B cell (primary cell): ENCODE measurements around the gene MPP4. TPM values are rescaled to one million over a fixed set of nuclear protein-coding genes. Genes with fewer than 3 reads are reported as not detected.

Source experiments
- ATAC-seq: fragments of 200-7000 bp; cut with Tn5 transposase; one replicate; pipeline ENCODE4 v1.10.0; 2021; ENCODE audit warnings: low read depth, mild to moderate bottlenecking, moderate number of reproducible peaks, moderate library complexity
- CTCF ChIA-PET: fragments of 350-600 bp; sonication (Branson Sonifier 250); formaldehyde crosslinking; loops from one replicate; lab custom pipeline; 2021; ENCODE audit warnings: antibody characterized with exemption, inconsistent platforms; lab: Charles Lee
- POLR2A ChIA-PET: fragments of 350-600 bp; sonication (Branson Sonifier 250); formaldehyde crosslinking; loops from one replicate; lab custom pipeline; 2021; ENCODE audit warnings: antibody characterized with exemption; lab: Charles Lee
- DNase-seq: peaks from one replicate; pipeline ENCODE4 v3.0.0; 2013
- H2AFZ ChIP-seq: 2 replicates; pipeline ENCODE4 v1.6.1; 2012; ENCODE audit warnings: mild to moderate bottlenecking, low read depth, low read length; ENCODE audit not compliant: insufficient read depth, poor library complexity, severe bottlenecking
- H3K27ac ChIP-seq, 2 donors: 1 replicate in 1 of 2; 2 replicates in 1 of 2; pipeline ENCODE4 v1.5.1; 2012 to 2013; ENCODE audit warnings: low read length in 2 of 2, mild to moderate bottlenecking in 2 of 2, moderate library complexity in 1 of 2
- H3K27me3 ChIP-seq, 4 experiments: fragments of 200-600 bp in 1 of 4; sonication (generic) in 1 of 4; replicated peaks in 1 of 4; 1 replicate in 2 of 4; 2 replicates in 2 of 4; pipeline versions ENCODE4 v1.6.1 to v1.7.0; 2013 to 2016; ENCODE audit warnings: low read length in 3 of 4, mild to moderate bottlenecking in 2 of 4, mixed read lengths in 1 of 4, moderate library complexity in 1 of 4; ENCODE audit not compliant: insufficient read depth in 4 of 4, control insufficient read depth in 3 of 4; ENCODE audit errors: control extremely low read depth in 1 of 4
- H3K36me3 ChIP-seq, 2 experiments: replicated peaks in 1 of 2; 1 replicate in 1 of 2; 2 replicates in 1 of 2; pipeline versions ENCODE4 v1.6.1 to v1.7.1; 2013; ENCODE audit warnings: low read length in 1 of 2; ENCODE audit not compliant: insufficient read depth in 2 of 2, control insufficient read depth in 1 of 2; ENCODE audit errors: control extremely low read depth in 1 of 2, extremely low read depth in 1 of 2
- H3K4me1 ChIP-seq, 2 donors: fragments of 200-600 bp in 1 of 2; sonication (generic) in 1 of 2; 1 replicate in 1 of 2; 2 replicates in 1 of 2; pipeline versions ENCODE4 v1.5.1 to v1.6.1; 2013 to 2017; ENCODE audit warnings: low read length in 2 of 2; ENCODE audit not compliant: control insufficient read depth in 2 of 2, insufficient read depth in 2 of 2
- H3K4me2 ChIP-seq: replicated peaks from 2 replicates; pipeline ENCODE3; 2012; ENCODE audit warnings: mild to moderate bottlenecking, low read depth, low read length; ENCODE audit not compliant: poor library complexity, severe bottlenecking
- H3K4me3 ChIP-seq, 5 experiments: fragments of 200-600 bp in 1 of 5; sonication (generic) in 1 of 5; 1 replicate in 3 of 5; 2 replicates in 2 of 5; pipeline versions ENCODE4 v1.5.1 to v1.7.0; 2011 to 2016; ENCODE audit warnings: low read length in 4 of 5, mild to moderate bottlenecking in 4 of 5, low read depth in 2 of 5, control low read depth in 1 of 5, moderate library complexity in 1 of 5; ENCODE audit not compliant: insufficient read depth in 1 of 5; ENCODE audit errors: control extremely low read depth in 1 of 5, extremely low read depth in 1 of 5
- H3K79me2 ChIP-seq: fragments of 200-600 bp; sonication (generic); one replicate; pipeline ENCODE4 v1.6.0; 2016; ENCODE audit warnings: low read length; ENCODE audit not compliant: control insufficient read depth, insufficient read depth
- H3K9ac ChIP-seq: fragments of 200-600 bp; sonication (generic); 2 replicates; pipeline ENCODE4 v1.6.1; 2017; ENCODE audit warnings: mild to moderate bottlenecking, low read length, moderate library complexity
- H3K9me3 ChIP-seq, 3 donors: one replicate each; pipeline versions ENCODE4 v1.6.1 to v1.7.1; 2013; ENCODE audit warnings: low read length in 2 of 3; ENCODE audit not compliant: control insufficient read depth in 2 of 3, insufficient read depth in 1 of 3; ENCODE audit errors: control extremely low read depth in 1 of 3
- H4K20me1 ChIP-seq: 2 replicates; pipeline ENCODE4 v1.6.0; 2012; ENCODE audit warnings: mild to moderate bottlenecking, low read length; ENCODE audit not compliant: insufficient read depth, control insufficient read depth, poor library complexity, severe bottlenecking
- H3K27ac Mint-ChIP-seq: one replicate; pipeline ENCODE4 v1.8.0; 2021; ENCODE audit warnings: mixed read lengths
- H3K27me3 Mint-ChIP-seq: one replicate; pipeline ENCODE4 v1.8.0; 2021; ENCODE audit warnings: mixed read lengths
- H3K4me1 Mint-ChIP-seq: one replicate; pipeline ENCODE4 v1.8.0; 2021; ENCODE audit warnings: mixed read lengths
- H3K4me3 Mint-ChIP-seq: one replicate; pipeline ENCODE4 v1.8.0; 2021; ENCODE audit warnings: mixed read lengths
- H3K9me3 Mint-ChIP-seq: one replicate; pipeline ENCODE4 v1.8.0; 2022; ENCODE audit warnings: mixed read lengths; ENCODE audit not compliant: insufficient read depth
- CTCF ChIP-seq: fragments of 200-600 bp; IDR thresholded peaks from one replicate; pipeline ENCODE4 v1.8.0; 2022; ENCODE audit warnings: antibody characterized with exemption, mild to moderate bottlenecking
- EZH2 ChIP-seq: IDR thresholded peaks from 2 replicates; pipeline ENCODE4 v1.6.1; 2012; ENCODE audit warnings: borderline replicate concordance, low read depth, mild to moderate bottlenecking, moderate library complexity, low read length; ENCODE audit not compliant: insufficient read depth, poor library complexity, severe bottlenecking
- WGBS: methylation state at CpG from one replicate; pipeline ENCODE4 v1.1.5; 2013; ENCODE audit warnings: missing lambda C conversion rate; ENCODE audit not compliant: insufficient coverage; 5-methylcytosine and 5-hydroxymethylcytosine counted together
- intact Hi-C: fragments of 100-400 bp; cut with micrococcal nuclease; formaldehyde crosslinking; loops from one replicate; pipeline ENCODE4 v1.10.0; 2022
- polyA plus RNA-seq: library from polyadenylated mRNA; depleted of rRNA; stranded (reverse); fragments of >200 nt; gene quantifications from 2 replicates; pipeline ENCODE4 v1.2.3, GENCODE V29; 2012
- total RNA-seq, 2 donors: library from RNA; stranded (reverse); fragments of 120-200 nt in 1 of 2; gene quantifications; 1 replicate in 1 of 2; 2 replicates in 1 of 2; pipeline versions ENCODE4 v1.2.3 to v1.2.4, GENCODE V29; 2013 to 2022

Gene MPP4
- total and polyA plus RNA-seq, 2 donors (not counting 1 experiment from before 2014, with no cell fraction given), result not detected

GRCh38 chr2:201664334-201664733 lies 34.1 kb downstream of the MPP4 start:
- H4K20me1 ChIP-seq, result no peaks in the 10 kb centered on the region
- no peaks in the 10 kb centered on the region for H3K4me1 Mint-ChIP-seq
- H3K9ac ChIP-seq, result no peak overlapping the region
- no peaks in the 10 kb centered on the region for H3K27me3 ChIP-seq
- no peak overlapping the region for H3K27ac Mint-ChIP-seq
- no peaks in the 10 kb centered on the region for H3K36me3 ChIP-seq
- H3K4me2 ChIP-seq, result no peak overlapping the region
- no peaks in the 10 kb centered on the region for H3K9me3 ChIP-seq
- ATAC-seq, result no peak
- no peaks in the 10 kb centered on the region for H3K79me2 ChIP-seq
- H3K4me3 ChIP-seq, result no peak overlapping the region
- no peak overlapping the region for H2AFZ ChIP-seq
- TF ChIP-seq EZH2 (no peak), CTCF (no peak)
- H3K27me3 Mint-ChIP-seq, result peaks cover 15% of the 10 kb centered on the region
- CTCF ChIA-PET, result interaction anchor here (0.8 kb wide), 1 partner anchor 19 kb away, joined by 3 read pairs; no protein-coding TSS in a partner anchor
- no peak for DNase-seq
- POLR2A ChIA-PET, result no interaction called here
- no peak overlapping the region for H3K27ac ChIP-seq
- intact Hi-C loops, result loop anchor here (2.0 kb wide), 1 partner anchor 514 kb away; no protein-coding TSS in a partner anchor
- no peaks in the 10 kb centered on the region for H3K4me1 ChIP-seq
- no peak overlapping the region for H3K4me3 Mint-ChIP-seq
- H3K9me3 Mint-ChIP-seq, result no peaks in the 10 kb centered on the region
- WGBS, result 90% methylated on average over 6 of the region's 8 CpGs

- ATAC-seq, result no peak
- no peak for TF ChIP-seq EZH2
- TF ChIP-seq CTCF, result no peak
- POLR2A ChIA-PET, result no interaction called here
Observed at GRCh38 chr2:201661366-201661765, 37.1 kb downstream of the MPP4 start.

More at GRCh38 chr2:201661366-201661765, 37.1 kb downstream of the MPP4 start:
- Histone ChIP-seq H3K36me3 (no peaks in the 10 kb centered on the region), H3K4me3 (no peak overlapping the region), H2AFZ (no peak overlapping the region), H3K9ac (no peak overlapping the region), H4K20me1 (no peaks in the 10 kb centered on the region), H3K27ac (no peak overlapping the region), H3K9me3 (no peaks in the 10 kb centered on the region), H3K27me3 (no peaks in the 10 kb centered on the region), H3K79me2 (no peaks in the 10 kb centered on the region), H3K4me1 (no peaks in the 10 kb centered on the region), H3K4me2 (no peak overlapping the region)
- CTCF ChIA-PET, result no interaction called here
- no peak for DNase-seq
- no peak overlapping the region for H3K27ac Mint-ChIP-seq
- peaks cover 36% of the 10 kb centered on the region for H3K27me3 Mint-ChIP-seq
- intact Hi-C loops, result no loop called here
- no peaks in the 10 kb centered on the region for H3K4me1 Mint-ChIP-seq
- WGBS, result 69% methylated on average over 4 of the region's 5 CpGs
- no peak overlapping the region for H3K4me3 Mint-ChIP-seq
- H3K9me3 Mint-ChIP-seq, result no peaks in the 10 kb centered on the region
